Skeletal muscle satellite cell (primary cell): ENCODE results near the gene SLC35C1. TPM values are rescaled to one million over a fixed set of nuclear protein-coding genes. Genes with fewer than 3 reads are reported as not detected.
A peak's percentile ranks its signal among the peaks of the same experiment; 100 is the strongest.

Source experiments
- H3K27me3 ChIP-seq: 2 replicates; pipeline ENCODE4 v1.7.0; 2013; ENCODE audit warnings: low read length; ENCODE audit not compliant: control insufficient read depth, insufficient read depth
- H3K36me3 ChIP-seq: 2 replicates; pipeline ENCODE4 v1.7.0; 2013; ENCODE audit warnings: mild to moderate bottlenecking, control low read depth, low read length; ENCODE audit not compliant: insufficient read depth
- H3K4me1 ChIP-seq: 2 replicates; pipeline ENCODE4 v1.7.0; 2013; ENCODE audit warnings: low read length; ENCODE audit not compliant: control insufficient read depth, insufficient read depth
- H3K4me2 ChIP-seq: 2 replicates; pipeline ENCODE4 v1.7.0; 2013; ENCODE audit warnings: mild to moderate bottlenecking, low read length
- H3K4me3 ChIP-seq: 2 replicates; pipeline ENCODE4 v1.7.0; 2013; ENCODE audit warnings: low read length
- H3K9ac ChIP-seq: 2 replicates; pipeline ENCODE4 v1.7.0; 2013; ENCODE audit warnings: mild to moderate bottlenecking, low read depth, low read length, moderate library complexity
- H3K9me3 ChIP-seq: replicated peaks from 2 replicates; pipeline ENCODE4 v1.7.0; 2013; ENCODE audit warnings: mild to moderate bottlenecking, control low read depth, low read length
- total RNA-seq: library from RNA; depleted of rRNA; stranded (reverse); fragments of >200 nt; gene quantifications from 2 replicates; pipeline ENCODE4 v1.2.3, GENCODE V29; 2012; rRNA removed

Gene SLC35C1
- total RNA-seq = 8.6 and 17.0 TPM in 2 replicates

GRCh38 chr11:45804761-45805304 is at the start of gene SLC35C1:
SLC35C1 (plus strand) TSS chr11:45805149; CDS start chr11:45805802, 653 bp downstream.
- Histone ChIP-seq H3K4me3 (peak within 1 kb of the TSS; percentile 95), H3K4me1 (peaks cover 25% of the 10 kb centered on the region), H3K27me3 (no peaks in the 10 kb centered on the region), H3K9me3 (no peaks in the 10 kb centered on the region), H3K36me3 (peaks cover 9% of the 10 kb centered on the region), H3K4me2 (peak within 1 kb of the TSS; percentile 98), H3K9ac (peak within 1 kb of the TSS; percentile 91)

DNA sequence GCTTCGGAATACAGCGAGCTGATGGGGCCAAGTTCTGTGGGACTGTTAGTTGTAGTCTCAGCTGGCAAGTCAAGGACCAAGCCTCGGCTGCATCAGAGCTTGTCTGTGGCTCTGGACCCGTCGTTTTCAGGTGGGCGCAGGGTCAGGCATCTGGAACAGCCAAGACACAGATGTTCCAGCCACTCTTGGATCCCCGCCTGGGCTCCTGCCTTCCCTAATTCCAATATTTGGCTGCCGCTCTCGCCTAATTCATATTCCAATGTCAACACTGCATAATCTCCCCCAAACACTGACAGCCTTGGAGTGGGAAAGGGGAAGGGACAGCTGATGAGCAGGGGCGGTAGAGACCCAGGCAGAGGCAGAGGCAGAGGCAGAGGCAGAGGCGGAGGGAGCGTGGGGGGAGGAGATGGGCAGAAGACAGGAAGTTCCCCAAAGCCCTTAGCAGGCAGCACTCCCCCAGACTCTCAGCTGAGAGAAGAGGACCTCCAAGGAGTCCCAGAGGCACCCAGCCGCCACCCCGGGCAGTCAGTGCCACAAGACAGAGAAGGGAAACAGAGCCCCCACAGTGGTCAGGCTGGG is 49.6 kb upstream of the SLC35C1 start:
- Histone ChIP-seq H3K36me3 (no peaks in the 10 kb centered on the region), H3K27me3 (peaks cover 56% of the 10 kb centered on the region)

DNA sequence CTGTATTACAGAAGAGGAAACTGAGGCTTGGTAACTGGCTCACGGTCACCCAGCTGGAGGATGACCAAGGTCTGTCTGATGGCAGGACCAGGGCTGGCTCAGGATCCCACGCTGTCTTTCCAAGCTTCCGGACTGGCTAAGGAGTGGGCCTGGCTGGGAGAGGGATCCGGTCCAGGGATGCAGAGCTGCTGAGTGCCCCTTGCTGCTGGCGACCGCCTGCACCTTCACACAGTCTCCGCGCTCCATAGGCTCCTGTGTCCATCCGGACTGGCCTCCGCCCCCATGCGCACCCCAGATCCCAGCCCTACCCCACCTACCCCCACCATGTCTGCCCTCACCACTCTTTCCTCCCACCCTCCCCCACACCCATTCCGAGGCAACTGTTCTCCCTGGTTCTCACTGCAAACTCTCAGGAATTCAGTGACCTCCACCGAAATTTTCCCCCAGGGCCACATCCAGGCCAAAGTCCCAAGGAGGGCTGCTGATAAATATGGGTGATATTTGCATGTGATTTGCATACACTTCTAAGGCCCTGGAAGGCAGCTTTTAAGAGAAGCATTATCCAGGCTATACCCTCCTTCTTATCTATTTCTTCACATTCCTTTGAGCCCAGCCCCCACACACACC is 48.5 kb upstream of the SLC35C1 start:
- H3K4me2 ChIP-seq = no peak overlapping the region
- H3K27me3 ChIP-seq = peaks cover 47% of the 10 kb centered on the region
- no peaks in the 10 kb centered on the region for H3K9me3 ChIP-seq
- no peak overlapping the region for H3K4me3 ChIP-seq
- no peaks in the 10 kb centered on the region for H3K4me1 ChIP-seq
- H3K36me3 ChIP-seq = no peaks in the 10 kb centered on the region
- no peak overlapping the region for H3K9ac ChIP-seq

More for the DNA sequence above, 49.6 kb upstream of the SLC35C1 start:
- no peak overlapping the region for H3K9ac ChIP-seq
- no peak overlapping the region for H3K4me3 ChIP-seq
- no peaks in the 10 kb centered on the region for H3K4me1 ChIP-seq
- H3K4me2 ChIP-seq = no peak overlapping the region
- no peaks in the 10 kb centered on the region for H3K9me3 ChIP-seq

GRCh38 chr11:45757672-45758071 is 47.3 kb upstream of the SLC35C1 start:
- H3K27me3 ChIP-seq = peaks cover 39% of the 10 kb centered on the region
- H3K4me2 ChIP-seq = no peak overlapping the region
- no peak overlapping the region for H3K9ac ChIP-seq
- H3K9me3 ChIP-seq = no peaks in the 10 kb centered on the region
- no peak overlapping the region for H3K4me3 ChIP-seq
- no peaks in the 10 kb centered on the region for H3K36me3 ChIP-seq
- H3K4me1 ChIP-seq = no peaks in the 10 kb centered on the region

DNA sequence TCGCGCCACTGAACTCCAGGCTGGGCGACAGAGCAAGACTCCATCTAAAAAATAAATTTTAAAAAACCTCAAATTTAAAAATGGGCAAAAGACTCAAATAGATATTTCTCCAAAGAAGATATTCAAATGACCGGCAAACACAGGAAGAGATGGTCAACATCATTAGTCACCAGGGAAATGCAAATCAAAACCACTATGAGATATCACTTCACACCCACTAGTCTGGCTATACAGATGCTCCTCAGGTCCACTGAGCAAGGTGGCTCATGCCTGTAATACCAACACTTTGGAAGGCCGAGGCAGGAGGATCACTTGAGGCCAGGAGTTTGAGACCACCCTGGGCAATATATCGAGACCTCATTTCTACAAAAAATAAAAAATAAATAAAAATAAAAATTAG is 43.3 kb upstream of the SLC35C1 start:
- no peak overlapping the region for H3K4me2 ChIP-seq
- no peaks in the 10 kb centered on the region for H3K4me1 ChIP-seq
- H3K36me3 ChIP-seq = no peaks in the 10 kb centered on the region

GRCh38 chr11:45765107-45765668 is 39.8 kb upstream of the SLC35C1 start:
- H3K4me2 ChIP-seq = no peak overlapping the region
- H3K36me3 ChIP-seq = no peaks in the 10 kb centered on the region
- H3K4me1 ChIP-seq = no peaks in the 10 kb centered on the region
- no peaks in the 10 kb centered on the region for H3K9me3 ChIP-seq
- no peak overlapping the region for H3K4me3 ChIP-seq
- no peak overlapping the region for H3K9ac ChIP-seq
- peaks cover 51% of the 10 kb centered on the region for H3K27me3 ChIP-seq

More for the DNA sequence above, 43.3 kb upstream of the SLC35C1 start:
- peaks cover 28% of the 10 kb centered on the region for H3K27me3 ChIP-seq
- no peak overlapping the region for H3K4me3 ChIP-seq
- H3K9me3 ChIP-seq = no peaks in the 10 kb centered on the region
- no peak overlapping the region for H3K9ac ChIP-seq

DNA sequence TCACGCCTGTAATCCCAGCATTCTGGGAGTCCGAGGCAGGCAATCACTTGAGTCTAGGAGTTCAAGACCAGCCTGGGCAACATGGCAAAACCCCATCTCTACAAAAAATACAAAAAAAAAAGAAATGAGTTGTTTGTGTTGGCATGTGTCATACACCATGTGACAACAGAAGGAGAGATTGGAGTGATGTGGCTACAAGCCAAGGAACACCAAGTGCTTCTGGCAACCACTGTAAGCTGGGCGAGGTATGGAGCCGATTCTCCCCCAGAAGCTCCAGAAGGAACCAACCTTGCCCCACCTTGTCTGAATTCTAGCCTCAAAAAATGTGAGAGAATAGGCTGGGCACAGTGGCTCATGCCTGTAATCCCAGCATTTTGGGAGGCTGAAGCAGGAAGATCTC is 39.1 kb upstream of the SLC35C1 start:
- Histone ChIP-seq H3K4me2 (no peak overlapping the region), H3K4me3 (no peak overlapping the region), H3K27me3 (peaks cover 50% of the 10 kb centered on the region), H3K9ac (no peak overlapping the region), H3K4me1 (no peaks in the 10 kb centered on the region), H3K36me3 (no peaks in the 10 kb centered on the region), H3K9me3 (no peaks in the 10 kb centered on the region)

DNA sequence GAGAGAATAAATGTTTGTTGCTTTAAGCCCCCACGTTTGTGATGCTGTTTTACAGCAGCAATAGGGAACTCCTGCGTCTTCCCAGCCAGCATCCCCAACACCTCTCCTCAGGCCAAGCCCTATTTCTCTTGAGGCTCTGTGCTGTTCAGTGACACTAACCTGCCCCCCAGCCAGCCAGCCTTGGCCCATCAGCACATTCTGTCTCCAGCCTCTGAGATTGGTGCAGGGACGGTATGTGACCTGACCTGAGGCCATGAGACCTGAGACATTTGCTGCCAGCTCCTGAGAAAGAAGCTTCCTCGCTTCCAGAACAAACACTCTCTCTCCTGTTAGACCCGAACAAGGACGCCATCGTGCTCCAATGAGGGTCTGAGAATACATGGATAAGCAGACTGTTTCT is 38.5 kb upstream of the SLC35C1 start:
- no peak overlapping the region for H3K9ac ChIP-seq
- H3K9me3 ChIP-seq = no peaks in the 10 kb centered on the region
- no peaks in the 10 kb centered on the region for H3K4me1 ChIP-seq
- H3K27me3 ChIP-seq = peaks cover 50% of the 10 kb centered on the region
- no peak overlapping the region for H3K4me2 ChIP-seq
- H3K4me3 ChIP-seq = no peak overlapping the region
- H3K36me3 ChIP-seq = no peaks in the 10 kb centered on the region

DNA sequence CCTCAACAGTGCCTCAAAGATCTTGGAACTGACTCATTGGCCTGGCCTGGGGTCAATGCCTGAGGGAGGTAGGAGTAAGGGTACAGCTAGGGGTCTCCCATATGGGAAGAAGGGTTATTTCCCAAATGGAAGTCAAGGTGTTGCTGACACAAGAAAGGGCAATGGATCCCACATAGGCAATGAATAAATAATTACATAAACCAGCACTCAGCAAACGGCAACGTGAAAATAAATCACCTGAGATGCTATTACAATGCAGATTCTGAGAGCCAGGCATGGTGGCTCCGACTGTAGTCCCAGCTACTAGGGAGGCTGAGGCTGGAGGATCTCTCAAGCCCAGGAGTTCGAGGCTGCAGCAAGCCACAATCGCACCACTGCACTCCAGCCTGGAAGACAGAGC is 36.5 kb upstream of the SLC35C1 start:
- peaks cover 51% of the 10 kb centered on the region for H3K27me3 ChIP-seq
- no peak overlapping the region for H3K9ac ChIP-seq
- H3K36me3 ChIP-seq = no peaks in the 10 kb centered on the region
- H3K9me3 ChIP-seq = no peaks in the 10 kb centered on the region
- H3K4me3 ChIP-seq = no peak overlapping the region
- H3K4me1 ChIP-seq = peaks cover 3% of the 10 kb centered on the region
- H3K4me2 ChIP-seq = no peak overlapping the region

GRCh38 chr11:45769960-45770359 is 35.0 kb upstream of the SLC35C1 start:
- Histone ChIP-seq H3K4me3 (no peak overlapping the region), H3K27me3 (peaks cover 53% of the 10 kb centered on the region), H3K9ac (no peak overlapping the region), H3K4me2 (no peak overlapping the region), H3K36me3 (no peaks in the 10 kb centered on the region), H3K4me1 (peaks cover 3% of the 10 kb centered on the region), H3K9me3 (no peaks in the 10 kb centered on the region)

GRCh38 chr11:45771193-45771565 is 33.8 kb upstream of the SLC35C1 start:
- H3K9me3 ChIP-seq = no peaks in the 10 kb centered on the region
- peaks cover 54% of the 10 kb centered on the region for H3K27me3 ChIP-seq
- peak overlapping the region; percentile 41 for H3K9ac ChIP-seq
- no peaks in the 10 kb centered on the region for H3K36me3 ChIP-seq
- peaks cover 3% of the 10 kb centered on the region for H3K4me1 ChIP-seq
- H3K4me2 ChIP-seq = peak overlapping the region; percentile 96
- peak overlapping the region; percentile 71 for H3K4me3 ChIP-seq
